C4-2B (cell line): ENCODE results near the gene KAT2B.

Experiments
- ZFX ChIP-seq: fragments of 450-650 bp; IDR thresholded peaks from 2 replicates; pipeline ENCODE4 v1.6.1; 2017
- TF ChIP-seq, protein P1 (sequence below): fragments of 450-650 bp; conservative IDR thresholded peaks from 2 replicates; pipeline ENCODE4 v1.5.1; 2017; ENCODE audit warnings: mild to moderate bottlenecking

DNA sequence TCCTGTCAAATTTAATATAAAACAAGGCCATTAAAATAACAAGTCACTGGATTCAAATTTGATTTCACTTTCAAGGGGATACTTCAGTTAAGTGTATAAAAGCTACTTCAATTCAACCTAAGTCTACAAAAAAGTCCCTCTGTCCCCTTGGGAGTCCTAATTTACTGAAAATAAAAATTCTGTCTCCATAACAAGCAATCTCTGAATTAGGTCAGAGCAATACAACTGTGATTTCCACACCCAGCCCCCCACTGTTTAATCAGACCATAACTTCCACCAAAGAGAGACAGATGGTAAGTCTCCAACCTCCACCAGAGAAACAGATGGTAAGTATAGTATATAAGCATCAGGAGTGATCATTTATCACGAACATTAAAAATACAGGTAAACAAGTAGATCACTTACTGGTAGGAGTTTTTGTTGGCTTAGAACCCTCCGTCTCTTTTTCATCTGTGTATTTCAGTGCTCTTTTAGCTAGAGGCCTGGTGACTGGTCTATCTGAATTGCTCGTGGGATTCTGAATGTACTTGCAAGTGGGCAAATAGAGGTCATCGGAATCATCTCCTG, 133.7 kb downstream of the KAT2B start:
- TF ChIP-seq, protein P1, sequence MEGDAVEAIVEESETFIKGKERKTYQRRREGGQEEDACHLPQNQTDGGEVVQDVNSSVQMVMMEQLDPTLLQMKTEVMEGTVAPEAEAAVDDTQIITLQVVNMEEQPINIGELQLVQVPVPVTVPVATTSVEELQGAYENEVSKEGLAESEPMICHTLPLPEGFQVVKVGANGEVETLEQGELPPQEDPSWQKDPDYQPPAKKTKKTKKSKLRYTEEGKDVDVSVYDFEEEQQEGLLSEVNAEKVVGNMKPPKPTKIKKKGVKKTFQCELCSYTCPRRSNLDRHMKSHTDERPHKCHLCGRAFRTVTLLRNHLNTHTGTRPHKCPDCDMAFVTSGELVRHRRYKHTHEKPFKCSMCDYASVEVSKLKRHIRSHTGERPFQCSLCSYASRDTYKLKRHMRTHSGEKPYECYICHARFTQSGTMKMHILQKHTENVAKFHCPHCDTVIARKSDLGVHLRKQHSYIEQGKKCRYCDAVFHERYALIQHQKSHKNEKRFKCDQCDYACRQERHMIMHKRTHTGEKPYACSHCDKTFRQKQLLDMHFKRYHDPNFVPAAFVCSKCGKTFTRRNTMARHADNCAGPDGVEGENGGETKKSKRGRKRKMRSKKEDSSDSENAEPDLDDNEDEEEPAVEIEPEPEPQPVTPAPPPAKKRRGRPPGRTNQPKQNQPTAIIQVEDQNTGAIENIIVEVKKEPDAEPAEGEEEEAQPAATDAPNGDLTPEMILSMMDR = no peak
- TF ChIP-seq ZFX = no peak
